Coronary artery (tissue), 2 donors: ENCODE data around the gene INPP5A.
A peak's percentile ranks its signal among the peaks of the same experiment; 100 is the strongest.

Source experiments
- DNase-seq: peaks from one replicate; pipeline ENCODE4 v3.0.0-alpha.2; 2017; ENCODE audit warnings: low spot score
- H3K27ac ChIP-seq, 2 donors: fragments of 200-600 bp; sonication (generic); one replicate each; pipeline ENCODE4 v1.5.1; 2016 to 2019
- H3K4me3 ChIP-seq: fragments of 200-600 bp; sonication (generic); 2 replicates; pipeline ENCODE4 v1.5.1; 2016; ENCODE audit warnings: mild to moderate bottlenecking, moderate library complexity
- TF ChIP-seq, protein P1 (sequence below): fragments of 200-600 bp; sonication (generic); IDR thresholded peaks from one replicate; pipeline ENCODE4 v1.5.1; 2019; ENCODE audit warnings: antibody characterized with exemption

INPP5A gene

DNA sequence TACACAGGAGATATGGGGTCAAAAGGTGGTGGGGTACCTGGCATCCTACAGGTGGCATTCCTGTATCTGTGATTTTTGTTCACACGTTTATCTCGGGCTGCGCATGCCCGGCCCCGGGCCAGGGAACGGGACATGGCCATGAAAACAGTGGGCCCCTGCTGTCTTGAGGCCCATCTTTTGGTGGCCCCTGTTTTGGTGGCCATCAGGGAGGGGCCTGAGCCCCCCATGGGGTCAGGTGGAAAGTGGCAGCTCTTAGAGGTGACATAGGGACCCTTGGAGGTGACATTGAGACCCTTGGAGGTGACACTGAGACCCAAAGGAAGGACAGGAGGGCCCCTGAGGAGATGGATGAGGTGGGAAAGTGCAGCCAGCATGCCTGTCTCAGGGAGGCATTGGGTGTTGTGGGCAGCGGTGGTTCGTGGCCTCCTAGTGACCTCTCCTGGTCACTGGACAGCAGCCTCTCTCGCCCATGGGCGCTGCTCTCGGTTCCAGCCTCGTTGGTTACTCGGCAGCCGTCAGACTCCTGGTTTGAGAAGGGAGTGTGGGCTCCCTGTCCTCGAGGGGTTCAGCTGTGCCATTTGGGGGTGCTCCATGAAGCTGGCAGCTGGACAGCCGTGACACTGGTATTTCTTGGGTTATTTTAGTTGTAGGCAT is 39.9 kb downstream of the INPP5A start:
- TF ChIP-seq, protein P1, sequence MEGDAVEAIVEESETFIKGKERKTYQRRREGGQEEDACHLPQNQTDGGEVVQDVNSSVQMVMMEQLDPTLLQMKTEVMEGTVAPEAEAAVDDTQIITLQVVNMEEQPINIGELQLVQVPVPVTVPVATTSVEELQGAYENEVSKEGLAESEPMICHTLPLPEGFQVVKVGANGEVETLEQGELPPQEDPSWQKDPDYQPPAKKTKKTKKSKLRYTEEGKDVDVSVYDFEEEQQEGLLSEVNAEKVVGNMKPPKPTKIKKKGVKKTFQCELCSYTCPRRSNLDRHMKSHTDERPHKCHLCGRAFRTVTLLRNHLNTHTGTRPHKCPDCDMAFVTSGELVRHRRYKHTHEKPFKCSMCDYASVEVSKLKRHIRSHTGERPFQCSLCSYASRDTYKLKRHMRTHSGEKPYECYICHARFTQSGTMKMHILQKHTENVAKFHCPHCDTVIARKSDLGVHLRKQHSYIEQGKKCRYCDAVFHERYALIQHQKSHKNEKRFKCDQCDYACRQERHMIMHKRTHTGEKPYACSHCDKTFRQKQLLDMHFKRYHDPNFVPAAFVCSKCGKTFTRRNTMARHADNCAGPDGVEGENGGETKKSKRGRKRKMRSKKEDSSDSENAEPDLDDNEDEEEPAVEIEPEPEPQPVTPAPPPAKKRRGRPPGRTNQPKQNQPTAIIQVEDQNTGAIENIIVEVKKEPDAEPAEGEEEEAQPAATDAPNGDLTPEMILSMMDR: no peak
- DNase-seq: no peak
- H3K27ac ChIP-seq: peak overlapping the region; percentile 52 to 84
- H3K4me3 ChIP-seq: no peak overlapping the region

DNA sequence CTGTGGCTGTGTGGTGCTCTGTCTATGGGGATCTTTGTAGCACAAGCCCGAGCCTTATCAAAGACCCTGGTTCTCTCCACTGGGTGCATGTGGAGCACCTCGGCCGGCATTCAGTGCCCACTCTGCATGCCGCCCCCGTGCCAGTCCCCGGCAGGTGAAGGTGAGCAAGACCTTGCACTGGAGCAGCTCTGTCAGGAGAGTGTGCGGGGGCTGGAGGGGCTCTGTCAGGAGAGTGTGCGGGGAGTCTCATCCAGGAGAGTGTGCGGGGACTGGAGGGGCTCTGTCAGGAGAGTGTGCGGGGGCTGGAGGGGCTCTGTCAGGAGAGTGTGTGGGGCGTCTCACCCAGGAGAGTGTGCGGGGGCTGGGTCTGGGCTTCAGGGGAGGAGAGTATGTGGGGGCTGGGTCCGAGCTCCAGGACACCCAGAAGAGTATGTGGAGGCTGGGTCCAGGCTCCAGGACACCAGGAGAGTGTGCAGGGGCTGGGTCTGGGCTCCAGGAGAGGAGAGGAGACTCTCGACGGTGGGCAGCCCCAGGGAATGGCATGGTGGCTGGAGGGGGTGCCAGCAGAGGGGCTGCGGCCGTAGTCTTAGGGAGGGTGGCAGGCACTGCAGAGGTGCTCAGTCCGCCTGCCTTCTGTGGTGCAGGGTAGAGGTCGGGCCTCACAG is 40.8 kb downstream of the INPP5A start:
- no peak for DNase-seq
- Histone ChIP-seq H3K4me3 (peak overlapping the region; percentile 60), H3K27ac (peak overlapping the region; percentile 52 to 76)
- TF ChIP-seq, protein P1: no peak

DNA sequence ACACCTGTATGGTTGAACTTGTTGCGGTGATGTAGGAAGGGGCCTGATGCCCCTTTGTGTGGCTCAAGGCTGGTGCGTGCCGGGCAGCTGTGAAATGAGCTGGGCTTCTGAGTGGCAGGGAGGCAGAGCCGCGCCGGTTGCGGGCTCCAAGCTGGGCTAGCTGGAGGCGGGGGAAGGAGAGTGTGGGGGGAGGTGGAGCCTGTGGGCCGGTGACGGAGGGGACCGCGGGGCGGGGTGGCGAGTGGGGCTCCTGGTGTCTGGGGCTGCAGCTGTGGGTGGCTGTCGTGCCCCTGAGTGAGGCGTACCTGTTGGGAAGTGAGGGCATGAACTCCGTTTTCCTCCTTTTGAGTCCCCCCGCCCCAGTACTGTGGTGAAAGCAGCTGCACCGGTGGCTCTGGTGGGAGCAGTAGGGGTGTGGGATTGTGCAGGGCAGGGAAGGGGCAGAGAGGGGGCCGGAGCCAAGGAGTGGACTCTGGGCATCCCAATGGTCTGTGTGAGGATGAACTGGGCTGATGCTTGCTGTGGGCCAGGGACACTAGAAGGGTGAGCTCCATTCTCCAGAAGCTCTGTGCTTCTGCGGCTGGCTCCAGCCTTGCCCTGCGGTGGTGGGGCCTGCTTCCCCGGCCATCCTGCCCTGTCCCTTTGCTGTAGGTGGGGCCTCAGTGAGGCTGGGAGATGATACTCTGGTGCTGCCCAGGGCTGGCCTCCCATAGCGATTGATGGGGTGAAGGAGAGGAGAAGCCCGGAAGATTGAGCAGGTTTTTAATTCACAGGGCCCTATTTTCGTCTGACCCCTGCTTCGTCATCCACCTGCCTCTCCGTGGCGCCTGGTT is 41.7 kb downstream of the INPP5A start:
- TF ChIP-seq, protein P1: no peak
- H3K4me3 ChIP-seq: peak overlapping the region; percentile 60
- no peak for DNase-seq
- peak overlapping the region; percentile 52 to 76 for H3K27ac ChIP-seq

DNA sequence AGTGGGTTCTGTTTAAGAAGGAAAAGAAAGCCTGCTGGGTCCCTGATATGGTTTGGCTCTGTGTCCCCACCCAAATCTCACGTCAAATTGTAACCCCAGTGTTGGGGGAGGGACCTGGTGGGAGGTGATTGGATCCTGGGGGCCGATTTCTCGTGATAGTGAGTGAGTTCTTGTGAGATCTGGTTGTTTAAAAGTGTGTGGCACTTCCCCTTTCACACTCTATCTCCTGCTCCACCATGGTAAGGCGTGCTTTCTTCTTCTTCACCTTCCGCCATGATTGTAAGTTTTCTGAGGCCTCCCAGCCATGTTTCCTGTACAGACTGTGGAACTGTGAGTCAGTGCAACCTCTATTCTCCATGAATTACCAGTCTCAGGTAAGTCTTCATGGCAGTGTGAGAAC is 42.6 kb downstream of the INPP5A start:
- TF ChIP-seq, protein P1: no peak
- peak overlapping the region in 1 of 2 donors; percentile 52 for H3K27ac ChIP-seq
- DNase-seq: no peak
- H3K4me3 ChIP-seq: no peak overlapping the region

DNA sequence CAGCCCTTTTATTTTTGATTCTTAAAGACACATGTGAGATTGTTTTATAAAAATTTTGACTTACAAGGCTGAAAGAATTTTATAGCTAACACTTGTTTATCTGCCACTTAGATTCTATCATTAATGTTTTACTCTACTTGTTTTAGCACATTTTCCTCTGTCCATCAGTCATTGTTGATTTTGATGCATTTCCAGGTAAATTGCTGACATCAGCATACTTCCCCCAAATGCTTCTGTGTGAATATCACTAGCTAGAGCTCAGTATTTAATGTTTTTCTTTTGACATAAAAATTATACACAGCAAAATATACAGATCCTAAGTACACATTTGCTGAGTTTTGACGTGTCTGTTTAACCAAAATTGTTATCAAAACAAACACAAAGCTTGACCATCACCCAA is 43.0 kb downstream of the INPP5A start:
- H3K4me3 ChIP-seq: no peak overlapping the region
- no peak for DNase-seq
- no peak overlapping the region for H3K27ac ChIP-seq
- TF ChIP-seq, protein P1: no peak

DNA sequence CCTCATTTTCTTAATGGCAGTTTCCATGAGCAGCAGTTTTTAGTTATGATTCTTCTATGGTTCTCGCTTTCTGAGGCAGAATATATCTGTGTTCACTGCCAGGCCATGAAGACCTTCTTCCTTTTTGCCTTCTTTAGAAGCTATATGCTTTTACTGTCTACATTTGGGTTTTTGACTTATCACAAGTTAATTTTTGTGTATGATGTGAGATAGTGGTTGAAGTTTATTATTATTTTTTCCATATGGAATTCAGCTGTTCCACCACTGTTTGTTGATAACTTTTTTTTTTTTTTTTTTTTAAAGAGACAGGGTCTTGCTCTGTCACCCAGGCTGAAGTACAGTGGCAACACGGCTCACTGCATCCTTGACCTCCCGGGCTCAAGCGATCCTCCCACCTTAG is 44.5 kb downstream of the INPP5A start:
- no peak for DNase-seq
- TF ChIP-seq, protein P1: no peak
- H3K27ac ChIP-seq: no peak overlapping the region
- H3K4me3 ChIP-seq: no peak overlapping the region
